ENCODE data around the gene TAF11.
"Not testable (repeated sequence)": the region's sequence is repeated elsewhere in the genome, so short reads cannot be mapped to it uniquely, and the experiment has no call there.

TAF11 gene

DNA sequence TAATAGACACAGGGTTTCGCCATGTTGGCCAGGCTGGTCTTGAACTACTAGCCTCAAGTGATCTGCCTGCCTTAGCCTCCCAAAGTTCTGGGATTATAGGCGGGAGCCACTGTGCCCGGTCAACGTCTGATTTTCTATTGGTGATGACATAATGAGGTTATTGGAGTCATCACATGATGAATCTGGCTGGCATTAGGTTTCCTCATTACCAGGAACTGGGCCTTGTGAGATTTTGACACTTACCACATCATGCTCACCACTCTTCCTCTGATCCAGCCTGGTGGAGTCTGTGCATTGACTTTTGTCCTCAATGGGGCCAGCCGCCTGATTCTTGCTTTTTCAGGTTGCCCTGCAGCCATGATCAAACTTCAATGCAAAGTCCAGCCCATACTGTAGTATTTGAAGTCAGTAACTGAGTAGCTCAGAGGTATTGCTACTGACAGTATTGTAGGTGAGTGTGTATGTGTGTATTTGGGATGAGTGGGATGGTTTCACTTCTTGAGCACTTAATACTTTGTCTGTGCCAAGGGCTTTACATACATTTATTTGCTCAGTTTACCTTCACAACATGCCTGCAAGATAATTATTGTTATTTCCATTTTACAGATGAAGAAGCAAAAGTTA, 17.3 kb upstream of the TAF11 start:
- DNase-seq, result no peak

DNA sequence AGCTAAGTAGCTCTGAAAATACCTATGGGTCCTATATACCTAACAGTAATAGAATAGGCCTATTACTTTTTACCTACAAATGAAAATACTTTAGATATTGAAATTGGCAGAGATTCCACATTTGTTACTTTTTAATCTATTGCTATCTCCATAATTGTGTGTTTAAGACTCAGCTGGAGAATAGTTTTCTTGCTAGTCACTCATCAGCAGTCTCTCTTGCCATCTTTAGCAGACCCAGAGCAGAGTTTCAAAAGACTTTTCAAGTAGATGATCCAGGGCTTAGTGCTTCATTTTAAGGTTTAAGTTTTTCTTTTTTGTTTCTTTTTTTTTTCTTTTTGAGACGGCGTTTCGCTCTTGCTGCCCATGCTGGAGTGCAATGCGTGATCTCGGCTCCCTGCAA, 14.1 kb upstream of the TAF11 start:
- DNase-seq, result no peak

DNA sequence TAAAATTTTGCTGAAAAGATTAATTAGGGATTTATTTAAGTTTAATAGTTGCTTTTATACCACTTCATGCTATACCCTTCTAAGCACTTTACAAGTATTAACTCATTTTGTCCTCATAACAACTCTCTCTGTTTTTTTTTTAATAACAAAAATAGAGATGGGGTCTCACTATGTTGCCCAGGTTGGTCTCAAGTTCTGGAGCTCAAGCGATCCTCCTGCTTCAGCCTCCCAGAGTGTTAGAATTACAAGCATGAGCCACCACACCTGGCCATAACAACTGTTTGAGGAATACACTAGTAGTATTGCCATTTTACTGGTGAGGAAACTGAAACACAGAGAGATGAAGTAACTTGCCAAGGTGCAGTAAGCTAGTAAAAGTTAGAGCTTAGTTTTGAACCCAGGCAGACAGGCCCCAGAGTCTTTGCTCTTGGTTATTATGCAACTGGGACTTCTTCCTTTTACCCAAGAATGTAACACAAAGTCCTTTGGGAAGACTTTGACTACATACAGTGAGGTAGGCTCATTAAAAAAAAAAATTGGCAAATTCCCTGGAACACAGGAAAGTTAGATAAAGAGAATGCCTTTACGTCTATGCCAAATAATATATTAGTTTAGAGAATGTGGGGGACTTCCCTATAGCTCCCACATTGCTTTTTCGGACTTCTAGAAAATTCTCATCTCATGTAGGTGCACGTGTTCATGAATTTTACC, 12.6 kb upstream of the TAF11 start:
- no peak for DNase-seq

DNA sequence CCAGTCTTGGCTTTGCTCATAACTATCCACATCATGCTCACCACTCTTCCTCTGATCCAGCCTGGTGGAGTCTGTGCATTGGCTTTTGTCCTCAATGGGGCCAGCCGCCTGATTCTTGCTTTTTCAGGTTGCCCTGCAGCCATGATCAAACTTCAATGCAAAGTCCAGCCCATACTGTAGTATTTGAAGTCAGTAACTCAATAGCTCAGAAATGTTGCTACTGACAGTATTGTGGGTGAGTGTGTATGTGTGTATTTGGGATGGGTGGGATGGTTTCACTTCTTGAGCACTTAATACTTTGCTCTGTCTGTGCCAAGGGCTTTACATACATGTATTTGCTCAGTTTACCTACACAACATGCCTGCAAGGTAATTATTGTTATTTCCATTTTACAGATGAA, 11.9 kb upstream of the TAF11 start:
- not testable (repeated sequence) for DNase-seq

DNA sequence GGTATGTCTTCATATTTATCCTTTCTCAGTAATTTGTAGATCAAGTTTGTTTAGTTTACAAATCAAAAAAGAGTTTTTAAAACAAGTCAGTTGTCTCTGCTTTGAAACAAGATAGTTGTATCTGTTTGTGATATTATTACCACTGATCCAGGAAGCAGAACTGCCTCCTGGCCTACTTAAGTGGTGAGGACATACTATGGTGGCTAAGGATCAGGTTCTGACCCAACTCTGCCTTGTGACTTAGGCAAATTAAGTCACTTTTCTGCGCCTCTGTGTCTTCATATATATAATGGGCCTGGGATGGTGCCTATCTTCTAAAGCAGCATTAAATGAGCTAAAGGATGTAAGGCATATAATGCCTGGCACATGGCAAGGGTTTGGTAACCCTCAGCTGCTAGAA, 9.9 kb upstream of the TAF11 start:
- no peak for DNase-seq

DNA sequence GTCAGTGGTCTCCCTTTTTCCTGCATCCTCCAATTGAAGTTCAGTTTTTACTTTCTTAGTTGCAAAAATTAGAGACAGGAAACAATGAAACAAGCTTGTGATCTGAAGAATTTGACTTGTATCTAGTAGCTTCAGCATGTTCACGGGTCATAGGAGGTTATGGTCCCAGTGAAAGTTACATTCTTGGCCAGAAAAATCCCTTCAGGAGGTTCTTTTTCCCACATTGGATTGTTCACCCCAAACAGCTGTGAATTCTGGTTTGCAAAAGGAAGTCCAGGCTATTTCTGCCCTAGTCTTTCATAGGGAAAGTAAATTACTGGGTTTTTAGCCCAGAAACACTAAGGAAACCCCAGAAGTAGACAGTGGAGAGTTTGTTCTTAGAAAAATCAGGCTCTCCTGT, 9.3 kb upstream of the TAF11 start:
- DNase-seq, result no peak

DNA sequence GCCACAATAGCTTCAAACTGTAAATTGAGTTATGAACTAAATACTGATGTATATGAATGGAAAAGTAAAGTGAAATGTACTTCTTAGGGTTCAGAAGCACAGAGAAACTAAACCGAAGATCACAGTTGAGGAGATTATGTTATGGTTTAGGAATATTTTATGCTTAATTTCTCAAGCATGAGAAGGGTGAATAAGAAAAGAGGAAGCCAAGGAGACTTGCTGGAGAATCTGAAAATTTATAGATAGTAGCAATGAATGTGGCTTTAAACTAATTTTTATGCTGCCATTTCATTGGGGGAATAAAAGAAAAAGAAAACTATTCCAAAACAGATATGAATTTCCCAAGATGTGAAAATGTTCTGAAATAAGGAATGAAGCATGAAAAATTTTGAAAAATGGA, 6.9 kb upstream of the TAF11 start:
- DNase-seq, result no peak

DNA sequence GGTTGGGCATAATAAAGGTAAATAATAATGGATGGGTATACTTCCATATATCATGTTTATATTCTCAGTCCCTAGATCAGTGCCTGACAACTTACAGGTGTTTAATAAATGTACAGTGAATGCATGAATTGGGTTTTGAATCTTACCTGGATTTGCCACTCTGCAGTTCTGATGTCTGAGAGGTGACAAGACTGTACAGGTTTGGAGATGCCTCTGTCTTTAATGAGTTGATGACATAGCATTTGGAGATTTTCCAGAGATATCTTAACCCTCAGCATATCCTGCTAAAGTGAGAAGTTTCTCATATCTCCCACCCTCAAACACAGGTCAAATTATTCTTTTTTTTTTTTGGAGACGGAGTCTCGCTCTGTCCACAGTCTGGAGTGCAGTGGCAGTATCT, 3.5 kb upstream of the TAF11 start:
- DNase-seq, result no peak

DNA sequence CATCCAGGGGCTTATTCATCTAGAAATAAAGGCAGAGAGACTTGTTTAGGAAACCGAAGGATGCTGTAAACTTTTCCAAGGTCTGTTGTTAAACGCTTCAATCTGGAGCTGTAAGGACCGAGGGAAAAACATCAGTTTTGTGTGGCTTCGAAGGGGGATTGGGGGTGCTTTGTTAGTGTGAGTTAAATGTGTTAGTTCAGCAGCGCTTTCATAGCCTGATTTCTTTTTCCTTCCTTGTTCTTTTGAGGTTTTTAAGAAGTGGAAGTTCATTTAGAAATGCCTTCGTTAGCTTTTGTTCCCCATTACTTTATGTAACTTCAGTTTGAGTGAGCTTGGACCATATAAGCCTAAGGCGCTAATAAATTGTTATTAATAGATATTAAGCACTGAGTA, 2.7 kb upstream of the TAF11 start:
- no peak for DNase-seq

DNA sequence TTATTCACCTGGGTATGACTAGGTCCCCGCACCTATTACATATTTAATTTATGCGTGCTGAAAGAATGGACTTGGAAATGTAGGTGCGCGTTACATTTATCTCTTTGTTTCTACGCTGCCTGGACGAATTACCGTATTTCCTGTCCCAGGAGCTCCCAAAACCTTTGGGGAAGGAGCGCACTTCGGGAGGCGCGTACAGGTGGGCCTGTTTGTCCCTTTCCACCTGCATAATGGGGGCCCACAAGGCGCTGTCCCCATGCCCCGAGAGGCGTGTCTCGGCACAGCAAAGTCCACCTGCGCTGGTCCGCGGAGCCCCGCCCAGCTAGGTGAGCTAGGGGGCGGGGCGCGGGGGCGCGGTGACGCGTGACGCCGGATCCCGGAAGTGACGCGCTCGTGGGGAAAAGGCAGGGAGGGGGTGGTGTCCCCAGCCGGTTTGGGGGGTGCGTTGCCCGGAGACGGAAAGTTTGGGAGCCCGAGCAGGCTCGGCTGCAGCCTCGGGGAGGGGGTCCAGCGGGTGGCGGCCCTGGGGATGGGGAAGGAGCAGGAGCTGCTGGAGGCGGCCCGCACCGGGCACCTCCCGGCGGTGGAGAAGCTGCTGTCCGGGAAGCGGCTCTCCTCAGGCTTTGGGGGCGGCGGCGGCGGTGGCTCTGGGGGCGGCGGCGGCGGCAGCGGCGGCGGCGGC, 1.2 kb upstream of the TAF11 start, which contains the start of gene ANKS1A:
Gene ANKS1A, plus strand, starts transcription at position 382 of the 682 bp plus-strand sequence. Its CDS starts 148 bp downstream, at position 530.
- peak; percentile 94 for DNase-seq

DNA sequence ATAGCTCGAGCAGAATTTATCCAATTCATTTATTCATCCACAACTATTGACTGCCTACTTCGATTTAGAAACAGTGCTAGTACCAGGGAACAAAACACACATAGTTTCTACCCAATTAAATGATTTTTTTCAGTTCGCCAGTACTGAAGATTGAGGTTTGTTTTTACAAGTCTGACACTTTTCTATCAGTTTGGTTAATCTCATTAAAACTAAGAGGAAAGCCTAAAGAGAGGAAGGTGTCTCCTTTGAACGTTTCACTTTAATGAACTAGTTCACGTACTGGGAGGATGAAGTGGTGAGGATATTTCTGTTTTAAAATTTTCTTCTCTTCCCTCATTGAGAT, 643 bp upstream of the TAF11 start:
- DNase-seq, result no peak

DNA sequence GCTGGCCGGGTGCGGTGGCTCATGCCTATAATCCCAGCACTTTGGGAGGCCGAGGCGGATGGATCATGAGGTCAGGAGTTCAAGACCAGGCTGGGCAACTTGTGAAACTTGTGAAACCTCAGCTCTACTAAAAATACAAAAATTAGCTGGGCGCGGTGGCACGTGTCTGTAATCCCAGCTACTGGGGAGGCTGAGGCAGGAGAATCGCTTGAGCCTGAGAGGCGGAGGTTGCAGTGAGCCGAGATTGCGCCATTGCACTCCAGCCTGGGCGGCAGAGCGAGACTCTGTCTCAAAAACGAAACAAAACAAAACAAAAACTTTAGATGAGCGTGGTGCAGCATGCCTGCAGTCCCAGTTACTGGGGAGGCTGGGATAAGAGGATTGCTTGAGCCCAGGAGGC, 2.0 kb downstream of the TAF11 start:
- DNase-seq, result not testable (repeated sequence)

DNA sequence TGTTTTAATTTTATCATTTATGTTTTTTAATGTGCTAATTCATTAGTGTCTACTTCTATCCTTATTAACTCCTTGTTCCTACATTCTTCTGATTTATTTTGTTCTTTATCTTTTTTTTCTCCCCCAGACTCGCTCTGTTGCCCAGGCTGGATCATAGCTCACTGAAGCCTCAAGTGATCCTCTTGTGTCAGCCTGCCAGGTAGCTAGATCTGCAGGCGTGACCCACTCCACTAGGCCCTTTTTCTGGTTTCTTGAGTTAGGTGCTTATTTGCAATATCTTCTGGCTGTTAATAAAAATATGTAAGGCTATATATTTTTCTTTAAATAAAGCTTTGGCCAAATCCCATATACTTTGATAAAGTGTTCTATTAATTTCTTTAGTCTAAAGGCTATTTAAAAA, 2.8 kb downstream of the TAF11 start:
- DNase-seq, result no peak

DNA sequence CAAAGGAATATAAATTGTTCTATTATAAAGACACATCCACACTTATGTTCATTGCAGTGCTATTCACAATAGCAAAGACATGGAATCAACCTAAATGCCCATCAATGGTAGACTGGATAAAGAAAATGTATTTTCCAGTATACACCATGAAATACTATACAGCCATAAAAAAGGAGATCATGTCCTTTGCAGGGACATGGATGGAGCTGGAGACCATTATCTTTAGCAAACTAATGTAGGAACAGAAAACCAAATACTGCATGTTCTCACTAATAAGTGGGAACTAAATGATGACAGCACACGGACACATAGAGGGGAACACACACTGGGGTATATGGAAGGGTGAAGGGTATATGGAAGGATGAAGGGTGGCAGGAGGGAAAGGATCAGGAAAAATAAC, 3.8 kb downstream of the TAF11 start:
- not testable (repeated sequence) for DNase-seq

DNA sequence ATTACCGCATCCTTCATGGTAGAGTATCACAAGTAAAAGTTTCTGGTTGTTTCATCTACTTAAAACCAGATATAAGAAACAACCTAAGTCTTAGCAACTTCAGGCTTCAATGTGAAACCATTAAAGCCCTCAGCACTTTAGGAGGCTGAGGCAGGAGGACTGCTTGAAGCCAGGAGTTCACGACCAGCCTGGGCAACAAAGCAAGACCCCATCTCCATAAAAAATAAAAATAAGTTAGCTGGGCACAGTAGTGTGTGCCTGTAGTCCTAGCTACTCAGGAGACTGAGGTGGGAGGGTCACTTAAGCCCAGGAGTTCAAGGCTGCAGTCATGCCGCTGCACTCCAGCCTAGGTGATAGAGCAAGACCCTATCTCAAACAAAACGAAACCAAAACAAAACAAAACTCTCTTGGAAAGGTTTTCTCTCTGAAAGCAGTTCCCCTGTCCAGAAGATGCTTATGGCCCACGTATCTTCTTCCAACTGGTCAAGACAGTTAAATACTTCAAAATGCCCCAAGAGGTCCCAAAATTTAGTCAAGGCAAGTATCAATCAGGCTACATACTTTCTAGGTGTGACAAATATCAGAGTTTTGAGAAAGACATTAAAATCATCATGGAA, 9.9 kb downstream of the TAF11 start:
- DNase-seq, result no peak

DNA sequence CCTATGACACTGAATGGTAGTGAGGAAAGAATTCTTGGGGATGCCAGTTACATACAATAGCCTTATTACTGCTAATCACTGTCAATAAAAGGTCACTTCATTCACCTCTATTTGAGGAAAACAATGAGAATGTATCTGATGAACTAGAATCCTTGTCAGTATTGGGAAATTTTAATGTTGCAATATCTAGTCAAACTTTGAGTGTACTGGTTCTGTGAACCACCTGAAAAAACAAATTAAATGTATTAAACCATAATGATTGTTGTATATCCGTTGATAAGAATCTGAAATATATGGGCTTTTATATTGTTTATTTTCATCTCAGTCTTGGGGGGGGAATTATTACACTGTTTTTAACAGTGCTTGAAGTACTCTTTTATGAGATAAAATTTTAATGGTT, 10.6 kb downstream of the TAF11 start:
- DNase-seq, result no peak

DNA sequence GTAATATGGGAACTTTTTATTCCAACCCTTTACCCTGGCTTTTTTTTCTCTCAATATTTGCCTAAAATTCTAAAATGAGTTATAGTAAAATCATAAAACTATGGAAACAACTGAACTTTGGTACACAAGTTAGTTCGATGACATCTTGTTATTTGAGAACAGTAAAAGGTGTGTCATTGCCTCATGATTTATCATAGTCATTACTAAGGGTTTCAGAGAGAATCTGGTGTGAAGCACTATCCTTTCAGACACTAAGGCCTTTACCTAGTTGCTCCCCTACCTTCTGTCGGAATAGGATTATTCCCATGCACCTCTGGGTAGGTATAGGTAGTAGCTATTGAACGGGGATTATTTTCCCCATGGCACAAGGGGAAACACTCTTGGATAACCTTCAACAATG, 11.4 kb downstream of the TAF11 start:
- no peak for DNase-seq

DNA sequence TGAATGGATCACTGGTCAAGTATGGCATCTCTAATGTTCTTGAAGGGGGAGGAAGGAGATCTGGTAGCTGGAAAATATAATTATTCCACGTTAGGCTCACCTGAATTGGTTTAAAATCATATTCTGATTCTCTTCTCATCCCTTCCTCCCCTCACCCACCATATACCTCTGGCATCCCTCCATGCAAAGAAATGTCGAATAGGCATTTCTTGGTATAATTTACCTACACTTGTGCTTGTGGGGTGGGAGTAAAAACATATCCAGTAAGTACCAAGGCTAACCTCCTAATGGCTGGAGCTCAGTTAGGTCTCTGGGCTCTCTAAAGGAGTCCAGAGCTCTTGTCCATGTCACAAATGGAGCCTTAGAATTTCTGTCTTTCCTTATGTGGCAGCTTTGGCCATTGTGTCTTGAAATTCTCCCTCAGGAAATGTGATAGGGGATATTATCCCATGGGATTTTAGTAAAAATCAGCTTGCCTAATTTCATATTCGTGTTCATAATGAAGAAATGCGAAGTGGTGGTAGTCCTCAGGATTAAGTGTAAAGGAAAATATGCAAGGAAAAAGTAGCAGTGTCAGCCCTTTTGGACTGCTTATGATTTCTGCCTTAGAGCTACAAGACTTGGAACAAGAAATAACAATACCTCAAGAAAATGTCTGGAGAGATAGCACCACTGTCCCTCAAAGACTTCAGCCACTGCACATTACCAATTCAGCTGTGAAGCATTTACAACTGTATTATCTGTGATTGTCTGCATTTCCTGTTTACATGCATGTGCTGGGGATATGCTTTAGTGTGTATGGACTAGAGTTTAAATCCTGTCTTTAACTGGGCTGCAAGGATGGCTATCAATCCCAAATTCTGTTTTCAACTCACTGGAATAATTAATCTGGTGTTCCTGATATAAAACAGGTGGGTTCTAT, 12.3 kb downstream of the TAF11 start:
- no peak for DNase-seq

DNA sequence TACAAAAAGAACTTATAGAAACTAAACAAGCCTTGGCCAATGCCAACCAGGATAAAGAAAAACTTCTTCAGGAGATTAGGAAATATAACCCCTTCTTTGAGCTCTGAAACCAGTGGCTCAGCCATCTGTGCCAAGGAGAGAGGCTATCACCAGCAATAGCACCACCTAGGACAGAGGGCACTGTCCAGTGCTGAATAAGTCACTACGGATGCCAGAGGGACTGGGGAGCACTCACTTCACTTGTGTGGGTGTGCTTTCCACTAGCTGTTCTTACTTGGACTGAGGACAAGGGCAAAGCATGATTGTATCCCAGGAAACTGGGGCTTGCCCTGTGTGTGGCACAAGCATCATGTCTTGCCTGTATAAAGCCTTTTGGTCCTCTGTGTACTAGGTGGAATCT, 15.5 kb downstream of the TAF11 start:
- no peak for DNase-seq

DNA sequence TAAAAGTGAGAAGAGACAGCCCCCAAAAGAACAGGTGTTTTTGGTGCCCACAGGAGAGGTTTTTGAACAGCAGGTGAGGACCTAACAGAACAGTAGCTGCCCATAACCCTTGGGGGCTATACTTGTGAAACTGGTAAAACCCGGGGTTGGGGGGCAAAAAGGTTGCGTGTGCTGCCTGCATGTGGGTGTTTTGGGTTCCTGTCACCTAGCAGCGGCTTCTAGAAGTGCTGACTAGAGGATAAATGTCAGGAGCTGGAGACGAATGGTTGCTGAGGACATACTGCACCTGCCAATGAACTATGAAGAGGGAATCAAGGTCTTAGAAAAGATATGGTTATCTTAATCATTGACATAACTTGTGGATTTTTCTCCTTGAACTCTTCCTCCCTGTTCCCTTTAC, 16.0 kb downstream of the TAF11 start:
- no peak for DNase-seq

DNA sequence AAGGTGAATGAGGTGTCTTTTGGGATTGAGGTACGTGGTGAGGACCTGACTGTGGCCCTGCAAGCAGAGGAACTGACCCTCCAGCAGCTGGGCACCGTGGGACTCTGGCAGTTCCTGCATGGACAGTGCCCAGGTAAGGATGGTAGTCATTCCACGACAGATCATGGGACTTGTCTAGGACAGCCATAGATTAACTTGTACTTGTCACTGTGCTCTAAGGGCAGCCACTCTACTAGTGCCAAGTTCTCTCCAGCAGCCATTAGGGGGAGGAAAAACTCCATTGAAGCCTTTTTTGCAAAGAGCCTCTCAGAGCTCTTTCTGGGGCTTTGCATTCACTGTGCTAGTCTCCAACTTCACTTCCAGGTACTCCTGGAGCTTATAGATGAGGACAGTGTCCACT, 20.4 kb downstream of the TAF11 start:
- no peak for DNase-seq

DNA sequence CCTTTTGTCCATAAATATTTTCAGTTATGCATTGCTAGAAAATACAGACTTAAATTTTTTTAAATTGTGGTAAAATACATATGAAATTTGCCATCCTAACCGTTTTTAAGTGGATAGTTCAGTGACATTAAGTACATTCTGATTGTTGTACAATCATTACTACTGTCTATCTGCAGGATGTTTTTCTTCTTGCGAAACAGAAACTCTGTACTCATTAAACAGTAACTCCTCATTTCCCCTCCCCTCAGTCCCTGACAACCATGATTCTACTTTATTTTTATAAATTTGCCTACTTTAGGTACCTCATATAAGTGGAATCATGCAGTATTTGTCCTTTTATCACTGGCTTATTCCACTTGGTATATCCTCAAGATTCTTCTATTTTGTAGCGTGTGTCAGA, 21.3 kb downstream of the TAF11 start:
- no peak for DNase-seq

DNA sequence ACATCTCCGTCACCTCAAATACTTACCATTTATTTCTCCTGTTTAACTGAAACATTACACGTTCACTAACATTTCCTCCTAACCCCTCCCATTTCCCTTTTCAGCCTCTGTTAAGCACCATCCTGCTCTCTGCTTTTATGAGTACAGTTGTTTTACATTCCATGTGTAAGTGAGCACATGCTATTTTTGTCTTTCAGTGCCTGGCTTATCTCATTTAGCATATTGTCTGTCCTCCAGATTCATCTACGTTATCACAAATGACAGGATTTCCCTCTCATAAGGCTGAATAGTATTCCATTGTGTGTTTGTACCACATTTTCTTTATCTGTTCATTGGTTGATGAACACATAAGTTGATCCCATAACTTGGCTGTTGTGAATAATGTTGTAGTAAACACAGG, 22.7 kb downstream of the TAF11 start:
- no peak for DNase-seq

Measured in T-helper 9 cell (primary cell).